ENCODE results near the gene TMEM132D. TPM values are rescaled to one million over a fixed set of nuclear protein-coding genes. Genes with fewer than 3 reads are reported as not detected.

The TMEM132D gene
- total RNA-seq, 2 experiments from 2014 or later, result not detected

DNA sequence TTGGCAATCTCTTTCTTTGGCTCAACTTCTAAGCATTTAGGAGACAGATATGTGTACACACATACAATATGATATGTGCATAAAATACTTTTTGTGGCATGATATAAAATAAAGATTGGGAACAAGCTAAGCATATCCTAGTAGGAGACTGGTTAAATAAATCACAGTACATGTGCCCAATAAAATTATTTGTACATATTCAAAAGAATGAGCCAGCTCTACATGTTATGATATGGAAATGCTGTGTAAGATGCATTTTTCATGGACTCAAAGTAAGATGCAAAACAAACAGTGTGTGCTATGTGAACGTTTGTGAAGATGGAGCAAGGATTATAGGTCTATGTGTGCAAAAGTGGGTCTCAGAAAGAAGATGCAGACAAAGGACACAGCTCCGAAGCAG is 311.4 kb downstream of the TMEM132D start:
- H3K9me3 Mint-ChIP-seq (ENCODE audit: insufficient read depth), result peaks cover 5% of the 10 kb centered on the region
- no peaks in the 10 kb centered on the region for H3K27me3 Mint-ChIP-seq (ENCODE audit: low read depth)
- H3K27ac Mint-ChIP-seq, result no peak overlapping the region
- ChIA-PET CTCF (no interaction called here), POLR2A (no interaction called here)
- no peaks in the 10 kb centered on the region for H3K36me3 Mint-ChIP-seq (ENCODE audit: low read depth)
- no peaks in the 10 kb centered on the region for H3K4me1 Mint-ChIP-seq (ENCODE audit: low read depth)
- ATAC-seq (no peak), DNase-seq (no peak)
- no peak overlapping the region for H3K4me3 Mint-ChIP-seq

DNA sequence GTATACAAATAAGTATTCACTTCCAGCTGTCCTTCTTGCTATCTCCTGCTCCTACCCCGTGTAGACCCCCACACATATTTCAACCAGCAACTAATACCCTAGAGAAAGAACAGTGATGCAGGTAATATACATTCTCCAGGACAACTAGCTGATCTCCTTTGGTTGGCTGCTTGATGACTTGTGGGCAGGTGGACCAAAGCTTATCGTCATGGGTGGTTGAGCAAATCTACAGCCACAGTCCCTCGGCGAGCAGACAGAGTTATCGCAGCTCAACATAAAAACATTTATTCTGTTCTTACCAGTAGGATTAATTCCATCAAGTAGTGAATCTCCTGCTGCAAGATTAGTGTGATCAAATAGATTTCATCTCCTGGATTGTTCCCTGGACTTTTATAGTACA is 314.3 kb downstream of the TMEM132D start:
- DNase-seq (no peak), ATAC-seq (no peak)
- no peak overlapping the region for H3K27ac Mint-ChIP-seq
- H3K9me3 Mint-ChIP-seq (ENCODE audit: insufficient read depth), result peaks cover 5% of the 10 kb centered on the region
- POLR2A ChIA-PET, result no interaction called here
- CTCF ChIA-PET, result no interaction called here
- no peaks in the 10 kb centered on the region for H3K4me1 Mint-ChIP-seq (ENCODE audit: low read depth)
- H3K27me3 Mint-ChIP-seq (ENCODE audit: low read depth), result no peaks in the 10 kb centered on the region
- H3K36me3 Mint-ChIP-seq (ENCODE audit: low read depth), result no peaks in the 10 kb centered on the region
- H3K4me3 Mint-ChIP-seq, result no peak overlapping the region

DNA sequence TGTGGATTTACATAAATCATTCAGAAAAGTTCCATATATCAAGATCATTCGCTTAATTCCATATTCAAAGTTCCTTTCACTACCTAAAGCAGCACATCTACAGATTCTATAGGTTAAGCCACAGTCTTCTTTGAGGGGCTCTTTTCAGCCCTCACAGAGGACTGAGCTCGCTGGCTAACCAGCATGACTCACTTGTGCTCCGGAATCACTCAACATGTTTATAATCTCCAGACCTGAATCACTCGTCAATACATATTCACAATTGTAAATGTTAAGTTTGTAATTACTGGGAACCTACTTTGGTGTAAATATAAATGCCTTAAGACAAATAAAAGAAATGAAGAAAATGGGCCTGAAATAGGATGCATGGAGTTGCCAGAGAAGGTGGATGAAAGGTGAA is 315.7 kb downstream of the TMEM132D start:
- H3K4me3 Mint-ChIP-seq, result no peak overlapping the region
- H3K9me3 Mint-ChIP-seq (ENCODE audit: insufficient read depth), result peaks cover 5% of the 10 kb centered on the region
- ATAC-seq (no peak), DNase-seq (no peak)
- no peaks in the 10 kb centered on the region for H3K36me3 Mint-ChIP-seq (ENCODE audit: low read depth)
- no peaks in the 10 kb centered on the region for H3K27me3 Mint-ChIP-seq (ENCODE audit: low read depth)
- H3K27ac Mint-ChIP-seq, result no peak overlapping the region
- ChIA-PET CTCF (no interaction called here), POLR2A (no interaction called here)
- H3K4me1 Mint-ChIP-seq (ENCODE audit: low read depth), result no peaks in the 10 kb centered on the region

DNA sequence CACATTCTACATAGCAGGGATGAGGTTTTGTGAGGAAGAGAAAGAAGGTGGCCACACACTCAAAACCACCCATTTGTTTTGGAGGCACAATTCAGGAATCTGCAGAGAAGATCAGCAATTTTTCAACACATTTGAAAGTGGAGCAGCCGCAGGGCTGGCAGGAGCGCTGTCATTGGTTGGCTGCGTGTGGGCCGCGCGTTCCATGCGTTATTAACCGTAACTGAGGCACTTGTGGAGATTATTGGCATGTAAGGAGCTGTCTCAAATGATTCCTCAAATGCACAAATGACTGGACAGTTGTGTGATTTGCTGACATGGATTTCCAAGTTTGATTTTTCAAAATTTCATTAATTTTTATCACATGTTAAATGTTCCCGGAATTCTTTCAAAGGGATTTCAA is 318.5 kb downstream of the TMEM132D start:
- H3K9me3 Mint-ChIP-seq (ENCODE audit: insufficient read depth), result peaks cover 5% of the 10 kb centered on the region
- no peaks in the 10 kb centered on the region for H3K27me3 Mint-ChIP-seq (ENCODE audit: low read depth)
- ChIA-PET CTCF (no interaction called here), POLR2A (no interaction called here)
- H3K4me1 Mint-ChIP-seq (ENCODE audit: low read depth), result no peaks in the 10 kb centered on the region
- H3K36me3 Mint-ChIP-seq (ENCODE audit: low read depth), result no peaks in the 10 kb centered on the region
- ATAC-seq (no peak), DNase-seq (no peak)
- no peak overlapping the region for H3K27ac Mint-ChIP-seq
- no peak overlapping the region for H3K4me3 Mint-ChIP-seq

DNA sequence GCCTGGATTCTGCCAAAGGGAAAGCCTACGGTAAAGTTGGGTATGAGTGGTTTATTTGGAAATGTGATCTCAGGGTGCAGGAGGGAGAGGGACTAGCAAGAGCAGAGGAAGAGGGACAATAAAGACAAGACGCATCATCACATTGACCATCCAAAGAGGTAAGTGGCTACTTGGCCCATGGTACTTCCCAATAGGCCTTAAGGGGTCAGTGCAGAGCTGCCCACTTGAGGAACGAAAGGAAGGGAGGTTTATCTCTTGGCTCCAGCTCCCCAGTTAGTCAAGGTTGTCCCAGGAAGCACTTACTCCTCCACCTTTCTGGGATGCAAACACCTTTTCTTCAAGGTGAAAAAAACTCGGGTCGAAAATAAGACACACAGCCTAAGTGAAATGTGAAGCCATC is 323.9 kb downstream of the TMEM132D start:
- DNase-seq (no peak), ATAC-seq (no peak)
- Mint-ChIP-seq H3K4me3 (no peak overlapping the region), H3K27me3 (ENCODE audit: low read depth) (no peaks in the 10 kb centered on the region), H3K36me3 (ENCODE audit: low read depth) (no peaks in the 10 kb centered on the region), H3K27ac (no peak overlapping the region), H3K4me1 (ENCODE audit: low read depth) (no peaks in the 10 kb centered on the region), H3K9me3 (ENCODE audit: insufficient read depth) (no peaks in the 10 kb centered on the region)
- CTCF ChIA-PET, result no interaction called here
- POLR2A ChIA-PET, result no interaction called here

DNA sequence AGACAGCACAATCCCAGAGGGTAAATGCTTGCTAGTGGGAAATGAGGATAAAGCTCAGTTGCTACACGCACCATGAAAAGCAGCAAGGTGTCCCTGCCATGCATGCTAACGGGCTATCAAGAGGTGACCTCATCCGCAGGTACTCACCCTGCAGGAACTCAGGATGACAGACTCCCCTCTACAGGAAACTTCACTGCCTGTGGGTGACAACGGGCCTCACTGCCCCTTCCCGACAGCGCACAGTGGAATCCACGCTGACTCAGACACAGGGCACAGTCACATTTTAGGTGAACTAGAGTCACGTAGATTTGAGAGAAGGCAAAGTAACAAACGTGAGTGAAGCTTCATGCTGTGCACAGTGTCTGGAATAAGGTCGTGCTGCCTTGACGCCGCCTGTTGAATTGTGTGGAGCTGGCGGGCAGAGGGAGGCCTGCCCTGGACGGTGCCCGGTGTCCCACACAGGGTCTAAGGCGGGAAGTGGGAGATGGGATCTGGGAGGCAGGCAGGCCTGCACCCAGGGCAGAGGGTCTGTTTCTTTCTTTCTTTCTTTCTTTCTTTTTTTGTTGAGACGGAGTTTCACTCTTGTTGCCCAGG is 331.8 kb downstream of the TMEM132D start:
- Mint-ChIP-seq H3K9me3 (ENCODE audit: insufficient read depth) (no peaks in the 10 kb centered on the region), H3K36me3 (ENCODE audit: low read depth) (no peaks in the 10 kb centered on the region), H3K27ac (no peak overlapping the region), H3K4me1 (ENCODE audit: low read depth) (no peaks in the 10 kb centered on the region), H3K27me3 (ENCODE audit: low read depth) (no peaks in the 10 kb centered on the region), H3K4me3 (no peak overlapping the region)
- CTCF ChIA-PET, result no interaction called here
- POLR2A ChIA-PET, result no interaction called here
- ATAC-seq, result no peak
- no peak for DNase-seq

DNA sequence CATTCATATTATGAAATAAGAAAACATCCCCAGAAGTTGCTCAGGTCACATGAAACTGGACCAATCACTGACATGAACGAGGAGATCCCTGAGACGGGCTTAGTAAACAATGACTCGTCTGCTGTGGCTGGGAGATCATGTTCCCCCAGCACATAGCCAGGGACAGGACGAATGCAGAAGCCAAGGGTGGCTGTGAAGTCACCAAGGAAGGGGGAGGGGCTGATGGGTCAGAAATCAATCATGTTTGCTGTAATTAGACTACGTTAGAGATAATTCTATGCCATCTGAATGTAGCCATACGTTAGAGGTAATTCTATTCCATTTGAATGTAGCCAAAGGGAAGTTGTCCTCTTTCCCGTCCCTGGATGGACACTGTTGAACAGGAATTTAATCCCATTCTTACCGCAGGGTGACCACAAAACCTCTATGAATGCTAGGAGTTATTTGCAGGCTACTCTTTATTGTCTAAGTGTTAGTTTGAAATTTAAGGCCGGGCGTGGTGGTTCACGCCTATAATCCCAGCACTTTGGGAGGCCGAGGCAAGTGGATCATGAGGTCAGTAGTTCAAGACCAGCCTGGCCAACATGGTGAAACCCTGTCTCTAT is 332.9 kb downstream of the TMEM132D start:
- H3K9me3 Mint-ChIP-seq (ENCODE audit: insufficient read depth), result no peaks in the 10 kb centered on the region
- H3K4me1 Mint-ChIP-seq (ENCODE audit: low read depth), result no peaks in the 10 kb centered on the region
- ATAC-seq, result no peak
- H3K27ac Mint-ChIP-seq, result no peak overlapping the region
- DNase-seq, result no peak
- H3K27me3 Mint-ChIP-seq (ENCODE audit: low read depth), result no peaks in the 10 kb centered on the region
- H3K36me3 Mint-ChIP-seq (ENCODE audit: low read depth), result no peaks in the 10 kb centered on the region
- H3K4me3 Mint-ChIP-seq, result no peak overlapping the region
- CTCF ChIA-PET, result no interaction called here
- POLR2A ChIA-PET, result no interaction called here

DNA sequence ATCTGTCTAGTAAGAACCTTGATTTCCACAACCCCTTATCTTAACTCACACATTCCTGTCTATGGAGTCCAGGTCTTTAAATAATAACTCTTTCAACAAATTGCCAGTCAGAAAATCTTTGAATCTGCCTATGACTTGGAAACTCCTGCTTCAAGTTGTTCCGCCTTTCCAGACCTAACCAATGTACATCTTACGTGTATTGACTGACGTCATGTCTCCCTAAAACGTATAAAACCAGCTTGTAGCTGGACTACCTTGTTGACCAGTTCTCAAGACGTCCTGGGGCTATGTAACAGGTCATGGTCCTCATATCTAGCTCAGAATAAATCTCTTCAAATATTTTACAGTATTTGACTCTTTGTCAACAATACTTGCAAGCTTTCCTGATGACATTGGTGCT is 337.0 kb downstream of the TMEM132D start:
- no peaks in the 10 kb centered on the region for H3K27me3 Mint-ChIP-seq (ENCODE audit: low read depth)

DNA sequence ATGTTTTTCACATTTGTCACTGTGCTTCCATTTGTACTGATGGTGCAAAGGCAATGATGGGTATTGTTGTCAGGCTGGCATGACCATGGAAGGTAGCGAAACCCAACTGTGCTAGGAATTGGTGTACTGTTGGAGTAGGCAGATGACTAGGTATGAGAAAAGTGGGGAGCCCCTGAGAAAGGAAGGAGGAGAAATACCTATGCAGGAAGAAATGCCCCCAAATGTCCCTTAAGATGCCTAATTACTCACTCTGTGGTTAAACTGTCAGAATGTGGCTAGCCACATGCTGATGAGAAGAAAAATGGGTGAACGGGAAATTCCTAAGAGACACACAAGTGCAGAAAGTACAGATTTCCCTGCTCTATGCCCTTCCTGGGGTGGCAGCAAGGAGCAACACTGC is 339.1 kb downstream of the TMEM132D start:
- CTCF ChIA-PET, result no interaction called here
- H3K9me3 Mint-ChIP-seq (ENCODE audit: insufficient read depth), result no peaks in the 10 kb centered on the region
- no peak for ATAC-seq
- no peak for DNase-seq
- peaks cover 7% of the 10 kb centered on the region for H3K4me1 Mint-ChIP-seq (ENCODE audit: low read depth)
- POLR2A ChIA-PET, result no interaction called here
- H3K27ac Mint-ChIP-seq, result no peak overlapping the region
- no peaks in the 10 kb centered on the region for H3K36me3 Mint-ChIP-seq (ENCODE audit: low read depth)
- no peaks in the 10 kb centered on the region for H3K27me3 Mint-ChIP-seq (ENCODE audit: low read depth)
- no peak overlapping the region for H3K4me3 Mint-ChIP-seq

More for the DNA sequence above, 337.0 kb downstream of the TMEM132D start:
- Mint-ChIP-seq H3K4me3 (no peak overlapping the region), H3K36me3 (ENCODE audit: low read depth) (no peaks in the 10 kb centered on the region), H3K27ac (no peak overlapping the region), H3K9me3 (ENCODE audit: insufficient read depth) (no peaks in the 10 kb centered on the region), H3K4me1 (ENCODE audit: low read depth) (peaks cover 7% of the 10 kb centered on the region)
- DNase-seq, result no peak
- ChIA-PET CTCF (no interaction called here), POLR2A (no interaction called here)
- ATAC-seq, result no peak

DNA sequence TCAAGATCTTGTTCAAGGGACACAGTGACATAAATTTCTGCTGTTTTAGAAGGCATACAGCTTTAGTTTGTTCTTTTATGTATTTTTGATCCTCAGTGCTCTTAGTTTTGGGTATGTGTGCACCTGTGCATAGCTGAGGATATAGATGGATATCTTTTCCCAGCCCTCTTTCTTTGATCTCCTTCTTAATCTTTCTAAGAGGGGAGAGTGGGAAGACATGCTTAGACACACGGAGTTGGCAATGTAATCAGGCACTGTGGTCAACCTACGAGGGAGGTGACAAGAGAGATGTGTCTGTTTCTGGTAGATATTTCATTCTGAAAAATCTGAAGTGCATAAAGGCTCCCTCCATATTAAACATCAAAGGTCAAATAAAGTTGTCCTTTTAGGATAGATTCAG is 340.6 kb downstream of the TMEM132D start:
- ChIA-PET POLR2A (no interaction called here), CTCF (no interaction called here)
- no peak for DNase-seq
- Mint-ChIP-seq H3K4me1 (ENCODE audit: low read depth) (peaks cover 7% of the 10 kb centered on the region), H3K9me3 (ENCODE audit: insufficient read depth) (no peaks in the 10 kb centered on the region), H3K27ac (no peak overlapping the region), H3K27me3 (ENCODE audit: low read depth) (no peaks in the 10 kb centered on the region), H3K4me3 (no peak overlapping the region), H3K36me3 (ENCODE audit: low read depth) (no peaks in the 10 kb centered on the region)
- no peak for ATAC-seq

DNA sequence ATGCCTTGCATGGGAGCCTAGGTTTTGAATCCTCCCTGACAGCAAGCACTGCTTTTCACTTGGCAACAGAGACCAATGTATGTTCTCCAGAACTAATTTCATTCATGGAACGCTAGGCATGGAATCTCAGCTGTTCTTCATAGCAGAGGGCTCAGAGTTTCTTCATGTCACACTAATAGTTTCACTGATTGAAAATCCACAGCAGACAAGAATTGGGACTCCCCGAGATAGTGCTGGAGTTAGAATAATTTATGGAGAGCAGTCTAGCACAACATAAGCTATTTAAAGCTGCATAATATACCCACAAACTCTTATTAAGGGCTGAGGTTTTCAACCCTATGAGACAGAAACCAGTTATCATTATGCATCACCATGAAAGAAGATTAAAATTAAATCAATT is 342.5 kb downstream of the TMEM132D start:
- Mint-ChIP-seq H3K4me3 (no peak overlapping the region), H3K27me3 (ENCODE audit: low read depth) (no peaks in the 10 kb centered on the region), H3K27ac (no peak overlapping the region), H3K36me3 (ENCODE audit: low read depth) (no peaks in the 10 kb centered on the region), H3K4me1 (ENCODE audit: low read depth) (peaks cover 7% of the 10 kb centered on the region), H3K9me3 (ENCODE audit: insufficient read depth) (peaks cover 8% of the 10 kb centered on the region)
- no peak for DNase-seq
- CTCF ChIA-PET, result no interaction called here
- no peak for ATAC-seq
- POLR2A ChIA-PET, result no interaction called here

DNA sequence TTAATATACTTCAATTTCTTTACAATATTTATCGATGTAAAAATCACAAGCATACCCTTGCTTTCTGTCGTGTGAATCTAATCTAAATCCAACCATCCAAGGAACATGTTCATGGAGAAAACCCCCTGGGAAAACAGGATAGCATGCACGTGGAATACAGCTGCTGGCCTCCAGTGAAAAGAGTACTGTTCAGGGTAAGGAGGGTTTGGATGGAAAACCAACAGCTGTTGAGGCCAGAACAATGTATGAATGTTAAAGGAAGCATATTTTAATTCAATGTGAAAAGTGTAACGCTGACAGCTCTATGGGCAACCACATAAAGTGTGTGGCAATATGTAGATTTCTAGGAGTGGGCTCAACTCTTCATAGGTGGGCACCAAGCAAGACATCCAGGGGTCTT is 344.0 kb downstream of the TMEM132D start:
- peaks cover 4% of the 10 kb centered on the region for H3K4me1 Mint-ChIP-seq (ENCODE audit: low read depth)
- H3K36me3 Mint-ChIP-seq (ENCODE audit: low read depth), result no peaks in the 10 kb centered on the region
- no peak overlapping the region for H3K4me3 Mint-ChIP-seq
- ATAC-seq (no peak), DNase-seq (no peak)
- no peaks in the 10 kb centered on the region for H3K27me3 Mint-ChIP-seq (ENCODE audit: low read depth)
- peaks cover 8% of the 10 kb centered on the region for H3K9me3 Mint-ChIP-seq (ENCODE audit: insufficient read depth)
- no peak overlapping the region for H3K27ac Mint-ChIP-seq
- ChIA-PET POLR2A (no interaction called here), CTCF (no interaction called here)

DNA sequence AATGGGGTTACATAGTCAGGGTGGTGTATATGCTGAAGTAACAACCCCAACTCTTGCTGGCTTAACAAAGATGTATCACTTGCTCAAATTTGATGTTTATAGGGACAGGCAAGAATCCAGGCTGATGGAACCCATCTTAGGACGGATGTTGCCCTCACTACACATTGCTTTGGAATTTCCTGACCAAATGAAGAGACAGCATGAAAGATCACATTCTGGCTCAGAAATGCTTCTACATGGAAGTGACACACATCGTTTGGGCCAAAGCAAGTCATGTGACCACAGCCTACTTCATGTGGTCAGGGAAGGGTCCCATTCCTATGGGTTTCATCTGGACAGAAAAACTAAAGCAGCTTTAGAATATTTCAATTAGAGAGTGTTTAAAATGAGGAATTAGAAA is 345.8 kb downstream of the TMEM132D start:
- no peak for DNase-seq
- Mint-ChIP-seq H3K9me3 (ENCODE audit: insufficient read depth) (peaks cover 8% of the 10 kb centered on the region), H3K36me3 (ENCODE audit: low read depth) (no peaks in the 10 kb centered on the region), H3K4me3 (no peak overlapping the region), H3K27ac (no peak overlapping the region), H3K4me1 (ENCODE audit: low read depth) (no peaks in the 10 kb centered on the region), H3K27me3 (ENCODE audit: low read depth) (no peaks in the 10 kb centered on the region)
- no peak for ATAC-seq
- ChIA-PET POLR2A (no interaction called here), CTCF (no interaction called here)
